Upper lobe of right lung (tissue), 1 donor: ENCODE data around the gene TSPAN14. TPM values are rescaled to one million over a fixed set of nuclear protein-coding genes. Genes with fewer than 3 reads are reported as not detected.

Experiments used
- ATAC-seq: fragments of 200-7000 bp; cut with Tn5 transposase; one replicate; pipeline ENCODE4 v1.9.1; 2020; ENCODE audit warnings: mild to moderate bottlenecking, moderate library complexity
- DNase-seq: peaks from one replicate; pipeline ENCODE4 v3.0.0-alpha.2; 2020
- H3K27ac ChIP-seq: fragments of 200-600 bp; one replicate; pipeline ENCODE4 v1.8.0; 2022
- H3K27me3 ChIP-seq: fragments of 200-600 bp; one replicate; pipeline ENCODE4 v1.8.0; 2022; ENCODE audit warnings: mild to moderate bottlenecking
- H3K36me3 ChIP-seq: fragments of 200-600 bp; one replicate; pipeline ENCODE4 v1.8.0; 2022
- H3K4me1 ChIP-seq: fragments of 200-600 bp; one replicate; pipeline ENCODE4 v1.8.0; 2022
- H3K4me3 ChIP-seq: fragments of 200-600 bp; one replicate; pipeline ENCODE4 v1.8.0; 2022; ENCODE audit warnings: mild to moderate bottlenecking
- H3K9me3 ChIP-seq: fragments of 200-600 bp; one replicate; pipeline ENCODE4 v1.8.0; 2022
- intact Hi-C: fragments of 100-400 bp; cut with DNase I; formaldehyde crosslinking; loops from one replicate; pipeline ENCODE4 v1.11.0; 2022
- total RNA-seq: library from RNA; stranded (reverse); fragmentation: NEBNext Ultra II Directional; extraction: Animal tissue kit (Norgen Biotek cat#: 25700); gene quantifications from one replicate; pipeline ENCODE4 v1.2.1, GENCODE V29; 2021
- TF ChIP-seq, protein P1 (sequence below): fragments of 200-600 bp; IDR thresholded peaks from one replicate; pipeline ENCODE4 v1.8.0; 2022; ENCODE audit warnings: antibody characterized with exemption
- donor health status: DM: no; HTN: yes; CAD: no; lungs with severe emphysema.

Gene TSPAN14
- total RNA-seq, 1 donor from 2014 or later = 157 TPM

DNA sequence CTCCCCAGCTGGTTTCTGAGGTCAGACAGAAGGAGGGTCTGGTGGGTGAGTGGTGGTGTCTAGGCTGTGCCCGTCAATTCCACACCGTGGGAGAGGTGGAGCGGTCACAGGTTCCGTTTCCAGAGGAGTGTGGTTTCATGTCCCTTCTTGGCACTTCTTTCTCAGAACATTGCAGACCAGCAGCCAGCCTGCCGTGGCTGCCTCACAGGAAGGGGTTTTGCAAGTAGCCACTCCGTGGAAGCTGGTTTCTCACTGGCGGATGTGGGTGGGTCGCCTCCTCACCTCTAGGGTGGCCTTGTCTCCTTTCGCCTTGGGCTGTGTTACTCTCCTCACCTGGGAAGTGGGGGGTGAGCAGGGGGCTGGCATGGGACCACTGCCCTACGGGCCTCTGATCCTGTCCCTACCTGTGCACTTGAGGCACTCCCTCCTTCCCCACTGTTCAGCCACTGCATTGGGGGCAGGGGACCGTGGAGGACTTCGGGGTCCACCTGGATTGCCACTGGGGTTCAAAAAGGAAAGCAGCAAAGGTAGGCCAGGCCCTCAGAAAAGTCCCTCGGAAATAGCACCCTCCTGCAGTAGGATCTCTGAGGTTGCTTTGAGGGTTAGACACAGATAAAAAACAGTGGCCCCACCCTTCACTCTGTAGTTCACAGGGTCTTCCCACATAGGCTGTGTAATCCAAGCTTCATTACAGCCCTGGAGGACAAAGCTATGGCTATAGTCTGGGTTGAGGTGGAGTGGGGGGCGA, 33.9 kb downstream of the TSPAN14 start:
- TF ChIP-seq, protein P1, sequence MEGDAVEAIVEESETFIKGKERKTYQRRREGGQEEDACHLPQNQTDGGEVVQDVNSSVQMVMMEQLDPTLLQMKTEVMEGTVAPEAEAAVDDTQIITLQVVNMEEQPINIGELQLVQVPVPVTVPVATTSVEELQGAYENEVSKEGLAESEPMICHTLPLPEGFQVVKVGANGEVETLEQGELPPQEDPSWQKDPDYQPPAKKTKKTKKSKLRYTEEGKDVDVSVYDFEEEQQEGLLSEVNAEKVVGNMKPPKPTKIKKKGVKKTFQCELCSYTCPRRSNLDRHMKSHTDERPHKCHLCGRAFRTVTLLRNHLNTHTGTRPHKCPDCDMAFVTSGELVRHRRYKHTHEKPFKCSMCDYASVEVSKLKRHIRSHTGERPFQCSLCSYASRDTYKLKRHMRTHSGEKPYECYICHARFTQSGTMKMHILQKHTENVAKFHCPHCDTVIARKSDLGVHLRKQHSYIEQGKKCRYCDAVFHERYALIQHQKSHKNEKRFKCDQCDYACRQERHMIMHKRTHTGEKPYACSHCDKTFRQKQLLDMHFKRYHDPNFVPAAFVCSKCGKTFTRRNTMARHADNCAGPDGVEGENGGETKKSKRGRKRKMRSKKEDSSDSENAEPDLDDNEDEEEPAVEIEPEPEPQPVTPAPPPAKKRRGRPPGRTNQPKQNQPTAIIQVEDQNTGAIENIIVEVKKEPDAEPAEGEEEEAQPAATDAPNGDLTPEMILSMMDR = no peak
- ATAC-seq (peak; percentile 68), DNase-seq (peak; percentile 83)
- no peaks in the 10 kb centered on the region for H3K27me3 ChIP-seq
- H3K27ac ChIP-seq = peak overlapping the region; percentile 43
- peaks cover 21% of the 10 kb centered on the region for H3K36me3 ChIP-seq
- intact Hi-C loops = no loop called here
- H3K4me1 ChIP-seq = peaks cover 89% of the 10 kb centered on the region
- H3K4me3 ChIP-seq = no peak overlapping the region
- H3K9me3 ChIP-seq = no peaks in the 10 kb centered on the region

DNA sequence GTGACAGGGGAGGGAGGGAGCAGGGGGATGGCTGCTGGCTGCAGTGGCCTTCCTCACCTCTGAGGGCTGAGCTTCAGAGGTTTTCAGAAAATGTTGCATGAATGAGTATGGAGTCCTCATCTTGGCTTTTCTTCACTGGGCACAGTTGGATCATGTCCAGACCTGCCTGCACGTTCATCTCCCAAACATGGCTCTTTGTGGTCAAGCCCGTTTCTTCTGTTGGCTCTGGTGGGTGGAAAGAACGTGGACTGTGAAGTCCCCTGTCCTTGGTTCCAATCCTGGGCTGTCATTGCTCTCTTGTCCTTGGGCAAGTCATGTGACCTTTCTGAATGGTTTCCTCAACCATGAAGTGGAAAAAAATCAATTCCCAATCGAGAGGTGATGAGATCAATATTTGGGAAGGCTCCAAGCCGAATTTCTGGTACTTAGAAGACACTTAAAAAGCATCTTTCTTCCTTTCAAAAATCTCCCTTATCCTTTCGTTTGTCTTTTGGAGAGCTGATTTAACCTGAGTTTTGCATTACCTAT, 34.5 kb downstream of the TSPAN14 start:
- Histone ChIP-seq H3K4me1 (peaks cover 91% of the 10 kb centered on the region), H3K36me3 (peaks cover 21% of the 10 kb centered on the region), H3K27ac (peak overlapping the region; percentile 43), H3K4me3 (no peak overlapping the region), H3K27me3 (no peaks in the 10 kb centered on the region), H3K9me3 (no peaks in the 10 kb centered on the region)
- TF ChIP-seq, protein P1 = no peak
- peak; percentile 36 for DNase-seq
- no peak for ATAC-seq
- intact Hi-C loops = no loop called here

DNA sequence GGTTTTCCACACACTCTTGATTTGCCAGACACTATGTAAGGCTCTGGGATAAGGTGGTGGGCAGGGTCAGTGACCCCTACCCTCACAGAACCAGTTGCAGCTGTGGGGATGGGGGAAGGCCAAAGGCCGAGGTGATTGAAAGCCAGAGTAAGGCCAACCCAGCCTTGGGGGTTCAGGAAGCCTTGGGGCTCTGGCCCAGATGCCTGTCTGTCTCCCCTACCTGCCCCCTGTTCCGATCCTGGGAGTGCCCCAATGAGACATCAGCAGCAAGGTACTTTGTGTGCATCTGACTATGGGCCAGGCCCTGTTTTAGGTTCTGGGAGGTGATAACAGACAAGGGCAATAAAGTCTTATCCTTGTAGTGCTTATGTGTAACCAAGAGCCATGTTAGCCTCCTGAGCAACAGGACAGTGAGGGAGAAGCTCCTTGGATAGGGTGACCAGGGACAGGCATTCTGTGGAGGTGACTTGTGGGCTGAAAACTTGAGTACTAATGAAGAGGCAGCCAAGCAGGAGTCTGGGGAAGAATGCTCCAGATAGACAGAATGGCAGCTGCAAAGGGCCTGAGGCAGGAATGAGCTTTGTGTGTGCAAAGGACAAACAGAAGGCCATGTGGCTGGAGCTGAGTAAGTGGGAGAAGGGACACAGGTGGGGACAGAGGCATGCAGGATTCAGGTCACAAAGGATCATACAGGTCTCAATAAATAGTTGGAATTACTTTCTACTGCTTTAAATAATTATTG, 35.4 kb downstream of the TSPAN14 start:
- intact Hi-C loops = no loop called here
- Histone ChIP-seq H3K4me3 (no peak overlapping the region), H3K27ac (no peak overlapping the region), H3K4me1 (peaks cover 91% of the 10 kb centered on the region), H3K36me3 (peaks cover 21% of the 10 kb centered on the region), H3K9me3 (no peaks in the 10 kb centered on the region), H3K27me3 (no peaks in the 10 kb centered on the region)
- ATAC-seq (no peak), DNase-seq (peak; percentile 30)
- TF ChIP-seq, protein P1 = no peak

DNA sequence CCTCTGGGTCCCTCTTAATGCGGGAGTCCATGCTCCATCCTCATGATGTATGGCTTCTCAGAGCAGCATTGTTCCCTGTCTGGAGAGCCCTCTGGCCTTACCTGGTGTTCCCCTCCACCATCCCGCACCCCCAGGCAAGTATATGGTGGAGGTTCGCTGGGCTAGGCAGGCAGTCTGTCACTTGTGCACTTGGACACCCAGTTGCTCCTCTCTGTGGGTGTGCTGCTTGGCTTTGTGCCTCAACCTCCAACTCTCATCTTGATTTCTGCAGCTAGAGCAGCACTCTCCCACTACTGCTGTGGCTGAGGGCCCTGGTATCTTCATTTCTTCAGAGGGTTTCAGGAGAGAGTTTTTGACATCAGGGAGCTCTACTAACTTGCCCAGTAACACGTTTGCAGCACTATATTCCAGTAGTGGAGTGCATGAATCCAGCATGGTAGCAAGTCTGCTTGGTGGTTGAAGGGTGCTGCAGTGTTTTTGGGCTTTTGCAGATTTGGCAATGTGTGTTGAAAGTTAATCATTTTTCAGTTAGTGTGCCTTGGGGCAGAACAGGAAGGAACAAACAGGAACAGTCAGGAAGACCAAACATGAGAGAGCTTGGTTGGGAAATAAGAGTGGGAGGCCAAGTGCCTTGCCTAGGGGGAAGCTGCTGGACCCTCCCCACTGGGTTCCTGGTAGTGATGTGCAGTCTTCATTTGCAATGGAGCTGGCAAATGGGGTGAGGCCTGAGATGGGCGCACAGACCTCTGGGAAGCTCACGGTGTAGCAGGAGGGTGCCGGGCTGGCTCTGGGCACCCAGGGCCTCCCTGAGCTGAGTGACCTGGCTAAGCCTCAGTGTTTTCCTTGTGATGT, 37.4 kb downstream of the TSPAN14 start:
- Histone ChIP-seq H3K27ac (peak overlapping the region; percentile 68), H3K4me1 (peaks cover 90% of the 10 kb centered on the region), H3K9me3 (no peaks in the 10 kb centered on the region), H3K4me3 (no peak overlapping the region), H3K27me3 (no peaks in the 10 kb centered on the region), H3K36me3 (peaks cover 21% of the 10 kb centered on the region)
- intact Hi-C loops = no loop called here
- ATAC-seq (peak; percentile 82), DNase-seq (peak; percentile 85)
- TF ChIP-seq, protein P1 = no peak

GRCh38 chr10:80492848-80493521, 38.9 kb downstream of the TSPAN14 start:
- Histone ChIP-seq H3K4me1 (peaks cover 88% of the 10 kb centered on the region), H3K36me3 (peaks cover 21% of the 10 kb centered on the region), H3K4me3 (no peak overlapping the region), H3K9me3 (no peaks in the 10 kb centered on the region), H3K27me3 (no peaks in the 10 kb centered on the region), H3K27ac (peak overlapping the region; percentile 49)
- intact Hi-C loops = no loop called here
- ATAC-seq (no peak), DNase-seq (no peak)
- TF ChIP-seq, protein P1 = no peak
